H1 (cell line): ENCODE measurements around the gene NEO1. TPM values are rescaled to one million over a fixed set of nuclear protein-coding genes. Genes with fewer than 3 reads are reported as not detected.

Experiments
- polyA plus RNA-seq, 7 experiments: library from polyadenylated mRNA; depleted of rRNA in 3 of 7; stranded (reverse) in 5 of 7; unstranded in 2 of 7; fragments of >200 nt in 5 of 7; fragments of 200-250 nt in 2 of 7; gene quantifications; 1 replicate in 5 of 7; 2 replicates in 1 of 7; 4 replicates in 1 of 7; pipeline versions ENCODE4 v1.2.1 to v1.2.3, GENCODE V29; 2011 to 2013; ENCODE audit warnings: missing spikeins in 2 of 7, mixed read lengths in 2 of 7
- small RNA-seq: library from polyadenylated mRNA; stranded (forward); fragments of <200 nt; extraction: miRNeasy Mini kit (QIAGEN cat#:217004); gene quantifications from one replicate; pipeline ENCODE3, GENCODE V24; 2013; ENCODE audit not compliant: insufficient read depth
- total RNA-seq: library from RNA; stranded (reverse); fragmentation: NEBNext Ultra II Directional; extraction: Animal tissue kit (Norgen Biotek cat#: 25700); gene quantifications from 2 replicates; pipeline ENCODE4 v1.2.1, GENCODE V29; 2021

Gene NEO1
- total and polyA plus RNA-seq, 2 of the 8 experiments (the other 6 are each of a cell fraction or from before 2014, with no cell fraction given) = 36.0 to 51.0 TPM

Small RNA genes within 50 kb of the gene (small RNA-seq; reads per million reads assigned to genes)
- not detected for gene FKBP1AP2
